ENCODE data around the gene DYNC1I1.

DNA sequence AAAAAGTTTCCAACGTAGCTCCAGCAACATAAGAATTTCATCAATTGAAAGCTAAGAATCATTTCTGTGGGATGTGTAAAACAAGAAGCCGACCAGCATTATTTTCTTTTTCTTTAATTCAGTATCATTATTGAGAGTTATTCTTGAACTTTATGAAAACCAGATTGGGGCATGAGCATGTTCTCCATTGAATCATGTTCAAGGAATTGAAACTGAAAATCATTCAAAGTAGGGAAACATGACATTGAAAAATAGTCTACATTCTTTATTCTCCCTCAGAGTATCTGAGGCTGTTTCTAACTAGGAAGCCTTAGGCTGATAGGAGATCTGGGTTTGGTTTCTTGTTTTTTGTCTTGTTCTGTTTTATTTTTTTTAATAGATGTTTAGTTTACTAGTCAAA is 253.7 kb downstream of the DYNC1I1 start:
- TF ChIP-seq, protein P1, sequence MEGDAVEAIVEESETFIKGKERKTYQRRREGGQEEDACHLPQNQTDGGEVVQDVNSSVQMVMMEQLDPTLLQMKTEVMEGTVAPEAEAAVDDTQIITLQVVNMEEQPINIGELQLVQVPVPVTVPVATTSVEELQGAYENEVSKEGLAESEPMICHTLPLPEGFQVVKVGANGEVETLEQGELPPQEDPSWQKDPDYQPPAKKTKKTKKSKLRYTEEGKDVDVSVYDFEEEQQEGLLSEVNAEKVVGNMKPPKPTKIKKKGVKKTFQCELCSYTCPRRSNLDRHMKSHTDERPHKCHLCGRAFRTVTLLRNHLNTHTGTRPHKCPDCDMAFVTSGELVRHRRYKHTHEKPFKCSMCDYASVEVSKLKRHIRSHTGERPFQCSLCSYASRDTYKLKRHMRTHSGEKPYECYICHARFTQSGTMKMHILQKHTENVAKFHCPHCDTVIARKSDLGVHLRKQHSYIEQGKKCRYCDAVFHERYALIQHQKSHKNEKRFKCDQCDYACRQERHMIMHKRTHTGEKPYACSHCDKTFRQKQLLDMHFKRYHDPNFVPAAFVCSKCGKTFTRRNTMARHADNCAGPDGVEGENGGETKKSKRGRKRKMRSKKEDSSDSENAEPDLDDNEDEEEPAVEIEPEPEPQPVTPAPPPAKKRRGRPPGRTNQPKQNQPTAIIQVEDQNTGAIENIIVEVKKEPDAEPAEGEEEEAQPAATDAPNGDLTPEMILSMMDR (conservative IDR thresholded peaks at IDR 0.05; ENCODE audit: low read depth, low read length), result no peak
- no peak for TF ChIP-seq RAD21 (IDR thresholded peaks at IDR 0.05; ENCODE audit: low read length)
- TF ChIP-seq POLR2A (IDR thresholded peaks at IDR 0.05; ENCODE audit: low read depth, low read length), result no peak
- no peak for TF ChIP-seq RFX5 (IDR thresholded peaks at IDR 0.05; ENCODE audit: low read depth, low read length)
- TF ChIP-seq, protein P2, sequence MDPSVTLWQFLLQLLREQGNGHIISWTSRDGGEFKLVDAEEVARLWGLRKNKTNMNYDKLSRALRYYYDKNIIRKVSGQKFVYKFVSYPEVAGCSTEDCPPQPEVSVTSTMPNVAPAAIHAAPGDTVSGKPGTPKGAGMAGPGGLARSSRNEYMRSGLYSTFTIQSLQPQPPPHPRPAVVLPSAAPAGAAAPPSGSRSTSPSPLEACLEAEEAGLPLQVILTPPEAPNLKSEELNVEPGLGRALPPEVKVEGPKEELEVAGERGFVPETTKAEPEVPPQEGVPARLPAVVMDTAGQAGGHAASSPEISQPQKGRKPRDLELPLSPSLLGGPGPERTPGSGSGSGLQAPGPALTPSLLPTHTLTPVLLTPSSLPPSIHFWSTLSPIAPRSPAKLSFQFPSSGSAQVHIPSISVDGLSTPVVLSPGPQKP (IDR thresholded peaks at IDR 0.05; ENCODE audit: borderline replicate concordance, low read depth, low read length), result no peak
- TF ChIP-seq CEBPB (IDR thresholded peaks at IDR 0.05; ENCODE audit: low read depth, low read length), result no peak
- TF ChIP-seq CHD1 (IDR thresholded peaks at IDR 0.05; ENCODE audit: low read depth, low read length), result no peak
- no peak for TF ChIP-seq RCOR1 (IDR thresholded peaks at IDR 0.05; ENCODE audit: insufficient replicate concordance, low read length)
- TF ChIP-seq, protein P3, sequence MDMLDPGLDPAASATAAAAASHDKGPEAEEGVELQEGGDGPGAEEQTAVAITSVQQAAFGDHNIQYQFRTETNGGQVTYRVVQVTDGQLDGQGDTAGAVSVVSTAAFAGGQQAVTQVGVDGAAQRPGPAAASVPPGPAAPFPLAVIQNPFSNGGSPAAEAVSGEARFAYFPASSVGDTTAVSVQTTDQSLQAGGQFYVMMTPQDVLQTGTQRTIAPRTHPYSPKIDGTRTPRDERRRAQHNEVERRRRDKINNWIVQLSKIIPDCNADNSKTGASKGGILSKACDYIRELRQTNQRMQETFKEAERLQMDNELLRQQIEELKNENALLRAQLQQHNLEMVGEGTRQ (IDR thresholded peaks at IDR 0.05; ENCODE audit: low read depth, low read length), result no peak
- TF ChIP-seq FOS (IDR thresholded peaks at IDR 0.05; ENCODE audit: low read depth, low read length), result no peak
- no peak for TF ChIP-seq NFE2L2 (IDR thresholded peaks at IDR 0.05; ENCODE audit: low read depth, low read length)
- TF ChIP-seq SMC3 (IDR thresholded peaks at IDR 0.05; ENCODE audit: low read depth, low read length), result no peak
- no peak for TF ChIP-seq MXI1 (IDR thresholded peaks at IDR 0.05; ENCODE audit: borderline replicate concordance, low read depth, low read length)
